ENCODE measurements around the gene NPIPB2. TPM values are rescaled to one million over a fixed set of nuclear protein-coding genes. Genes with fewer than 3 reads are reported as not detected.

The NPIPB2 gene
- total RNA-seq, 1 experiment from 2014 or later, result 2.4 TPM

DNA sequence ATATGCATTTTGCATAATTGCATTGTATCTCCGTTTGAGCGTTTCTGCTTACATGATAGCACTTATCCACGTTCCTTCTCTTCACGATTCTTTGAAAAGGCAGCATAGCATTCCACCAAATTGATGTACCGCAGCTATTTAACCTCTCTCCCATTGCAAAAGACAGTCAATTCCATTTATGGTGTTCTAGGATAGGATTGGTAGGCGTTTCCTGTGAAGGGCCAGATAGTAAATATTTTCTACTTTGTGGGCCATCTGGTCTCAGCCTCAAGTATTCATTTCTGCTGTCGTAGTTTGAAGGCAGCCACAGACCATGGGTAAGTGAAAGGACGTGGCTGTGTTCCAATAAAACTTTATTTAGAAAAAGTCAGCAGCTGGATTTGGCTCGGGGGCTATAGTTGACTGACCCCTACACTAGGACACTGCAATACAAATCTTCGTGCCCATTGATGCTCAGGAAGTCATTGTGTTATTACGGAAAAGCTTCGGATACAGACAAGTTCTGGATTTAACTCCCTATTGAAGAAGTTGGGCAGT lies 44.7 kb upstream of the NPIPB2 start:
- H3K4me1 ChIP-seq (ENCODE audit: insufficient read depth, low read length), result no peaks in the 10 kb centered on the region
- H3K36me3 ChIP-seq (ENCODE audit: low read depth, low read length), result no peaks in the 10 kb centered on the region
- H3K27me3 ChIP-seq (ENCODE audit: low read length), result no peaks in the 10 kb centered on the region
- no peak overlapping the region for H3K4me2 ChIP-seq (ENCODE audit: low read length)
- no peak overlapping the region for H3K4me3 ChIP-seq (ENCODE audit: low read length)
- H3K79me2 ChIP-seq (ENCODE audit: low read length), result no peaks in the 10 kb centered on the region
- ATAC-seq (no peak), DNase-seq (no peak)
- TF ChIP-seq EZH2phosphoT487 (IDR thresholded peaks at IDR 0.05; ENCODE audit: borderline replicate concordance, low read length) (no peak), CTCF (conservative IDR thresholded peaks at IDR 0.05; ENCODE audit: low read depth, low read length) (no peak), EZH2 (IDR thresholded peaks at IDR 0.05; ENCODE audit: low read length, unreplicated experiment) (no peak)
- no peak overlapping the region for H2AFZ ChIP-seq (ENCODE audit: low read length)
- H3K27ac ChIP-seq (ENCODE audit: low read length), result no peak overlapping the region
- H3K9me3 ChIP-seq (ENCODE audit: low read length), result no peaks in the 10 kb centered on the region
- no TSS peak for BruUV-seq (replicated peaks)
- ChIA-PET POLR2A (ENCODE audit: unreplicated experiment) (no interaction called here), CTCF (no interaction called here)
- no peaks in the 10 kb centered on the region for H3F3A ChIP-seq (ENCODE audit: low read length, unreplicated experiment)
- no peaks in the 10 kb centered on the region for H4K20me1 ChIP-seq (ENCODE audit: low read length)
- intact Hi-C loops (cut with micrococcal nuclease), result no loop called here
- H3K9me2 ChIP-seq (replicated peaks; ENCODE audit: low read length), result no peaks in the 10 kb centered on the region
- H3K9ac ChIP-seq (ENCODE audit: low read length), result no peak overlapping the region

GRCh38 chr16:11985250-11985649 lies 43.4 kb upstream of the NPIPB2 start:
- no peaks in the 10 kb centered on the region for H3F3A ChIP-seq (ENCODE audit: low read length, unreplicated experiment)
- DNase-seq (no peak), ATAC-seq (no peak)
- H3K79me2 ChIP-seq (ENCODE audit: low read length), result no peaks in the 10 kb centered on the region
- H3K9ac ChIP-seq (ENCODE audit: low read length), result no peak overlapping the region
- no peaks in the 10 kb centered on the region for H4K20me1 ChIP-seq (ENCODE audit: low read length)
- ChIA-PET POLR2A (ENCODE audit: unreplicated experiment) (interaction anchor here (0.6 kb wide), 1 partner anchor 27 kb away, joined by 10 read pairs; no protein-coding TSS in a partner anchor), CTCF (no interaction called here)
- intact Hi-C loops (cut with micrococcal nuclease), result no loop called here
- BruUV-seq (replicated peaks), result no TSS peak
- no peaks in the 10 kb centered on the region for H3K4me1 ChIP-seq (ENCODE audit: insufficient read depth, low read length)
- H3K27ac ChIP-seq (ENCODE audit: low read length), result no peak overlapping the region
- no peaks in the 10 kb centered on the region for H3K9me3 ChIP-seq (ENCODE audit: low read length)
- H3K27me3 ChIP-seq (ENCODE audit: low read length), result no peaks in the 10 kb centered on the region
- H3K4me3 ChIP-seq (ENCODE audit: low read length), result no peak overlapping the region
- no peaks in the 10 kb centered on the region for H3K9me2 ChIP-seq (replicated peaks; ENCODE audit: low read length)
- no peaks in the 10 kb centered on the region for H3K36me3 ChIP-seq (ENCODE audit: low read depth, low read length)
- TF ChIP-seq EZH2phosphoT487 (IDR thresholded peaks at IDR 0.05; ENCODE audit: borderline replicate concordance, low read length) (no peak), EZH2 (IDR thresholded peaks at IDR 0.05; ENCODE audit: low read length, unreplicated experiment) (no peak), CTCF (conservative IDR thresholded peaks at IDR 0.05; ENCODE audit: low read depth, low read length) (no peak)
- H2AFZ ChIP-seq (ENCODE audit: low read length), result no peak overlapping the region
- H3K4me2 ChIP-seq (ENCODE audit: low read length), result no peak overlapping the region

DNA sequence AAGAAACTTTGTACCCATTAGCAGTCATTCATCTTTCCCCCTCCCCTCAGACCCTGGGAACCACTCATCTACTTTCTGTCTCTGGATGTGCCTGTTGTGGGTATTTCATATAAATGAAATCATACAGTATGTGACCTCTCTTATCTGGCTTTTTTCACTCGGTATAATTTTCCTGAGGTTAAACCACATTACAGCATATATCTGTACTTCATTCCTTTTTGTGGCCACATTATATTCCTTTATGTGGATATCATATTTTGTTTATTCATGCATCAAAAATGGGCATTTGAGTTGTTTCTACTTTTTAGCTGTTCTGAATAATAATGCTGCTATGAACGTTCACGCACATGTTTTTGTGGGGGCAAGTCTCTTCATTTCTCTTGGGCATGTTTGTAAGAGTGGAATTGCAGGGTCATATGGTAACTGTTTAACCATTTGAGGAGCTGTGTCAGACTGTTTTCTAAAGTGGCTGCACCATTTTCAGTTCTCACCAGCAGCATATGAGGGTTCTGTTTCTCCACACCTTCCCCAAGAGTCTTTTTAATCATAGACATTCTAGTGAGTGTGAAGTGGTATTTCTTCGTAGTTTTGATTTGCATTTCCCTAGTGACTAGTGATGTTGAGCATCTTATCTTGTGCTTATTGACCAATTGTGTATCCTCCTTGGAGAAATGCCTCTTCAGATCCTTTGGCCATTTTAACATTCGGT lies 38.4 kb upstream of the NPIPB2 start:
- CTCF ChIA-PET, result no interaction called here
- Histone ChIP-seq H3K27me3 (ENCODE audit: low read length) (no peaks in the 10 kb centered on the region), H4K20me1 (ENCODE audit: low read length) (no peaks in the 10 kb centered on the region), H3K36me3 (ENCODE audit: low read depth, low read length) (no peaks in the 10 kb centered on the region), H3K27ac (ENCODE audit: low read length) (no peak overlapping the region), H3K9me3 (ENCODE audit: low read length) (no peaks in the 10 kb centered on the region), H3K79me2 (ENCODE audit: low read length) (peaks cover 27% of the 10 kb centered on the region), H3K4me2 (ENCODE audit: low read length) (no peak overlapping the region), H3K4me3 (ENCODE audit: low read length) (no peak overlapping the region), H3K9ac (ENCODE audit: low read length) (no peak overlapping the region), H3K4me1 (ENCODE audit: insufficient read depth, low read length) (peaks cover 5% of the 10 kb centered on the region; the same call in 1 of the 2 replicates), H3K9me2 (replicated peaks; ENCODE audit: low read length) (no peaks in the 10 kb centered on the region), H2AFZ (ENCODE audit: low read length) (no peak overlapping the region), H3F3A (ENCODE audit: low read length, unreplicated experiment) (no peaks in the 10 kb centered on the region)
- no peak for DNase-seq
- BruUV-seq (replicated peaks), result no TSS peak
- TF ChIP-seq EZH2 (IDR thresholded peaks at IDR 0.05; ENCODE audit: low read length, unreplicated experiment) (no peak), CTCF (conservative IDR thresholded peaks at IDR 0.05; ENCODE audit: low read depth, low read length) (no peak), EZH2phosphoT487 (IDR thresholded peaks at IDR 0.05; ENCODE audit: borderline replicate concordance, low read length) (no peak)
- POLR2A ChIA-PET (ENCODE audit: unreplicated experiment), result no interaction called here
- intact Hi-C loops (cut with micrococcal nuclease), result no loop called here
- ATAC-seq, result no peak

All from PC-3 (cell line).